ENCODE results near the gene SORCS2. TPM values are rescaled to one million over a fixed set of nuclear protein-coding genes. Genes with fewer than 3 reads are reported as not detected.

The SORCS2 gene
- total and polyA plus RNA-seq, 2 of the 4 experiments (the other 2 are of a cell fraction): 0.36 to 0.62 TPM

- POLR2A ChIA-PET (ENCODE audit: unreplicated experiment): no interaction called here
- no peaks in the 10 kb centered on the region for H3K4me1 ChIP-seq (ENCODE audit: control insufficient read depth, insufficient read depth, low read length)
These were observed 338.7 kb downstream of the SORCS2 start for GRCh38 chr4:7530932-7531639.

More at GRCh38 chr4:7530932-7531639, 338.7 kb downstream of the SORCS2 start:
- ATAC-seq (ENCODE audit: low read depth): no peak
- Histone ChIP-seq H3K4me3 (ENCODE audit: insufficient read depth, low read depth, low read length) (no peak overlapping the region), H3K9ac (ENCODE audit: low read depth, low read length) (no peak overlapping the region), H3K9me1 (ENCODE audit: insufficient read depth, low read length) (no peaks in the 10 kb centered on the region), H4K20me1 (ENCODE audit: insufficient read depth, low read length) (no peaks in the 10 kb centered on the region), H3K9me3 (ENCODE audit: control insufficient read depth, insufficient read depth, low read length) (peaks cover 4% of the 10 kb centered on the region; the same call in 1 of the 2 replicates), H2BK20ac (ENCODE audit: low read depth, low read length) (no peak overlapping the region), H4K5ac (ENCODE audit: low read depth, low read length) (no peak overlapping the region), H2BK5ac (ENCODE audit: low read depth, low read length, poor library complexity, severe bottlenecking) (no peak overlapping the region), H4K8ac (ENCODE audit: low read depth in 2 of 2, low read length in 2 of 2) (no peak overlapping the region), H2AFZ (replicated peaks; ENCODE audit: low read length, poor library complexity) (no peak overlapping the region), H2BK15ac (ENCODE audit: low read depth, low read length) (no peak overlapping the region), H3K4me2 (ENCODE audit: low read depth, low read length) (no peak overlapping the region), H3K56ac (ENCODE audit: extremely low read depth, insufficient read depth, low read length) (no peak overlapping the region), H3K14ac (replicated peaks; ENCODE audit: low read depth, low read length) (no peak overlapping the region), H3K18ac (ENCODE audit: low read depth, low read length) (no peak overlapping the region), H3K27me3 (ENCODE audit: control insufficient read depth, insufficient read depth, low read length) (peaks cover 33% of the 10 kb centered on the region), H4K91ac (ENCODE audit: insufficient read depth, low read depth, low read length) (no peak overlapping the region), H2BK120ac (ENCODE audit: low read depth, low read length) (no peak overlapping the region), H3K27ac (ENCODE audit: insufficient read depth, low read length) (no peak overlapping the region), H3K79me1 (ENCODE audit: low read depth in 1 of 2, low read length in 2 of 2) (no peaks in the 10 kb centered on the region), H2AK9ac (replicated peaks; ENCODE audit: low read depth, low read length, poor library complexity) (no peak overlapping the region), H2AK5ac (ENCODE audit: low read depth, low read length) (no peak overlapping the region), H3K4ac (ENCODE audit: low read depth, low read length) (no peak overlapping the region), H3K23ac (ENCODE audit: low read depth, low read length) (no peak overlapping the region), H3K36me3 (ENCODE audit: control insufficient read depth, insufficient read depth, low read length) (no peaks in the 10 kb centered on the region)
- WGBS, 2 experiments (ENCODE audit: extremely low coverage in 2 of 2, insufficient read length in 1 of 2): 80% methylated on average over 1 of the region's 17 CpGs; no CpG with 5 or more reads in 1 of the 2 experiments
- dilution Hi-C loops (cut with HindIII; ENCODE audit: low sequenced_read_pairs, unreplicated experiment) (no loop called here), intact Hi-C loops (cut with micrococcal nuclease) (no loop called here), in situ Hi-C loops (cut with MboI; ENCODE audit: low sequenced_read_pairs) (no loop called here)
- no TSS peak for BruUV-seq (replicated peaks)
- no peak for TF ChIP-seq MAFK (IDR thresholded peaks at IDR 0.05; ENCODE audit: low read depth, low read length)
- TF ChIP-seq NFE2L2 (IDR thresholded peaks at IDR 0.05; ENCODE audit: low read depth, low read length): no peak
- TF ChIP-seq, protein P1, sequence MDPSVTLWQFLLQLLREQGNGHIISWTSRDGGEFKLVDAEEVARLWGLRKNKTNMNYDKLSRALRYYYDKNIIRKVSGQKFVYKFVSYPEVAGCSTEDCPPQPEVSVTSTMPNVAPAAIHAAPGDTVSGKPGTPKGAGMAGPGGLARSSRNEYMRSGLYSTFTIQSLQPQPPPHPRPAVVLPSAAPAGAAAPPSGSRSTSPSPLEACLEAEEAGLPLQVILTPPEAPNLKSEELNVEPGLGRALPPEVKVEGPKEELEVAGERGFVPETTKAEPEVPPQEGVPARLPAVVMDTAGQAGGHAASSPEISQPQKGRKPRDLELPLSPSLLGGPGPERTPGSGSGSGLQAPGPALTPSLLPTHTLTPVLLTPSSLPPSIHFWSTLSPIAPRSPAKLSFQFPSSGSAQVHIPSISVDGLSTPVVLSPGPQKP (IDR thresholded peaks at IDR 0.05; ENCODE audit: borderline replicate concordance, low read depth, low read length): no peak
- TF ChIP-seq CHD1 (IDR thresholded peaks at IDR 0.05; ENCODE audit: low read depth, low read length): no peak
- no peak for TF ChIP-seq POLR2A (IDR thresholded peaks at IDR 0.05; ENCODE audit: low read depth, low read length)
- TF ChIP-seq SMC3 (IDR thresholded peaks at IDR 0.05; ENCODE audit: low read depth, low read length): no peak
- no peak for TF ChIP-seq FOS (IDR thresholded peaks at IDR 0.05; ENCODE audit: low read depth, low read length)
- no peak for TF ChIP-seq RAD21 (IDR thresholded peaks at IDR 0.05; ENCODE audit: low read length)
- no peak for TF ChIP-seq MXI1 (IDR thresholded peaks at IDR 0.05; ENCODE audit: borderline replicate concordance, low read depth, low read length)
- TF ChIP-seq, protein P2, sequence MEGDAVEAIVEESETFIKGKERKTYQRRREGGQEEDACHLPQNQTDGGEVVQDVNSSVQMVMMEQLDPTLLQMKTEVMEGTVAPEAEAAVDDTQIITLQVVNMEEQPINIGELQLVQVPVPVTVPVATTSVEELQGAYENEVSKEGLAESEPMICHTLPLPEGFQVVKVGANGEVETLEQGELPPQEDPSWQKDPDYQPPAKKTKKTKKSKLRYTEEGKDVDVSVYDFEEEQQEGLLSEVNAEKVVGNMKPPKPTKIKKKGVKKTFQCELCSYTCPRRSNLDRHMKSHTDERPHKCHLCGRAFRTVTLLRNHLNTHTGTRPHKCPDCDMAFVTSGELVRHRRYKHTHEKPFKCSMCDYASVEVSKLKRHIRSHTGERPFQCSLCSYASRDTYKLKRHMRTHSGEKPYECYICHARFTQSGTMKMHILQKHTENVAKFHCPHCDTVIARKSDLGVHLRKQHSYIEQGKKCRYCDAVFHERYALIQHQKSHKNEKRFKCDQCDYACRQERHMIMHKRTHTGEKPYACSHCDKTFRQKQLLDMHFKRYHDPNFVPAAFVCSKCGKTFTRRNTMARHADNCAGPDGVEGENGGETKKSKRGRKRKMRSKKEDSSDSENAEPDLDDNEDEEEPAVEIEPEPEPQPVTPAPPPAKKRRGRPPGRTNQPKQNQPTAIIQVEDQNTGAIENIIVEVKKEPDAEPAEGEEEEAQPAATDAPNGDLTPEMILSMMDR (conservative IDR thresholded peaks at IDR 0.05; ENCODE audit: low read depth, low read length): no peak
- TF ChIP-seq MAZ (IDR thresholded peaks at IDR 0.05; ENCODE audit: borderline replicate concordance, low read depth, low read length): no peak
- no peak for TF ChIP-seq RCOR1 (IDR thresholded peaks at IDR 0.05; ENCODE audit: insufficient replicate concordance, low read length)
- no peak for TF ChIP-seq BHLHE40 (IDR thresholded peaks at IDR 0.05; ENCODE audit: low read depth, low read length)
- TF ChIP-seq USF2 (IDR thresholded peaks at IDR 0.05; ENCODE audit: low read depth, low read length): no peak
- TF ChIP-seq RFX5 (IDR thresholded peaks at IDR 0.05; ENCODE audit: low read depth, low read length): no peak
- no peak for TF ChIP-seq CEBPB (IDR thresholded peaks at IDR 0.05; ENCODE audit: low read depth, low read length)
- CTCF ChIA-PET: interaction anchor here (0.6 kb wide), 1 partner anchor 482 kb away, joined by 9 read pairs; no protein-coding TSS in a partner anchor
- DNase-seq: no peak
